GM21737 (cell line): ENCODE results near the gene METTL15.
"Not testable (repeated sequence)": the region's sequence is repeated elsewhere in the genome, so short reads cannot be mapped to it uniquely, and the experiment has no call there.

Experiments used
- ATAC-seq: cut with Tn5 transposase; IDR thresholded peaks from one replicate; pipeline ENCODE4 v1.9.1; 2021; ENCODE audit warnings: mild to moderate bottlenecking, moderate library complexity; ENCODE audit not compliant: unreplicated experiment

Gene METTL15

GRCh38 chr11:28108958-28109357, 770 bp downstream of the METTL15 start:
- no peak for ATAC-seq

- peak; percentile 36 for ATAC-seq
Measured at GRCh38 chr11:28110108-28110820, 2.1 kb downstream of the METTL15 start.

- no peak for ATAC-seq
Measured at GRCh38 chr11:28110821-28111200, 2.6 kb downstream of the METTL15 start.

- no peak for ATAC-seq
Measured at GRCh38 chr11:28114116-28114515, 5.9 kb downstream of the METTL15 start.

GRCh38 chr11:28114731-28115130, 6.5 kb downstream of the METTL15 start:
- no peak for ATAC-seq

- no peak for ATAC-seq
Measured at GRCh38 chr11:28117712-28118111, 9.5 kb downstream of the METTL15 start.

- no peak for ATAC-seq
Measured at GRCh38 chr11:28123151-28123581, 15.0 kb downstream of the METTL15 start.

GRCh38 chr11:28132548-28132947, 24.4 kb downstream of the METTL15 start:
- no peak for ATAC-seq

- no peak for ATAC-seq
Measured at GRCh38 chr11:28133146-28133545, 25.0 kb downstream of the METTL15 start.

- not testable (repeated sequence) for ATAC-seq
Measured at GRCh38 chr11:28136157-28136556, 28.0 kb downstream of the METTL15 start.

- no peak for ATAC-seq
Measured at GRCh38 chr11:28137366-28137765, 29.2 kb downstream of the METTL15 start.

- ATAC-seq: no peak
Measured at GRCh38 chr11:28137832-28138231, 29.6 kb downstream of the METTL15 start.

GRCh38 chr11:28139841-28140415, 31.7 kb downstream of the METTL15 start:
- ATAC-seq: no peak

- ATAC-seq: no peak
Measured at GRCh38 chr11:28140689-28141455, 32.7 kb downstream of the METTL15 start.

- ATAC-seq: no peak
Measured at GRCh38 chr11:28142724-28143123, 34.5 kb downstream of the METTL15 start.

GRCh38 chr11:28144808-28145207, 36.6 kb downstream of the METTL15 start:
- ATAC-seq: no peak

- no peak for ATAC-seq
Measured at GRCh38 chr11:28146123-28146751, 38.0 kb downstream of the METTL15 start.

- ATAC-seq: no peak
Measured at GRCh38 chr11:28152743-28153142, 44.6 kb downstream of the METTL15 start.

- no peak for ATAC-seq
Measured at GRCh38 chr11:28153586-28153985, 45.4 kb downstream of the METTL15 start.

- ATAC-seq: no peak
Measured at GRCh38 chr11:28168718-28169117, 60.5 kb downstream of the METTL15 start.

GRCh38 chr11:28169816-28170215, 61.6 kb downstream of the METTL15 start:
- ATAC-seq: no peak
